ENCODE measurements around the gene GAS7.

DNA sequence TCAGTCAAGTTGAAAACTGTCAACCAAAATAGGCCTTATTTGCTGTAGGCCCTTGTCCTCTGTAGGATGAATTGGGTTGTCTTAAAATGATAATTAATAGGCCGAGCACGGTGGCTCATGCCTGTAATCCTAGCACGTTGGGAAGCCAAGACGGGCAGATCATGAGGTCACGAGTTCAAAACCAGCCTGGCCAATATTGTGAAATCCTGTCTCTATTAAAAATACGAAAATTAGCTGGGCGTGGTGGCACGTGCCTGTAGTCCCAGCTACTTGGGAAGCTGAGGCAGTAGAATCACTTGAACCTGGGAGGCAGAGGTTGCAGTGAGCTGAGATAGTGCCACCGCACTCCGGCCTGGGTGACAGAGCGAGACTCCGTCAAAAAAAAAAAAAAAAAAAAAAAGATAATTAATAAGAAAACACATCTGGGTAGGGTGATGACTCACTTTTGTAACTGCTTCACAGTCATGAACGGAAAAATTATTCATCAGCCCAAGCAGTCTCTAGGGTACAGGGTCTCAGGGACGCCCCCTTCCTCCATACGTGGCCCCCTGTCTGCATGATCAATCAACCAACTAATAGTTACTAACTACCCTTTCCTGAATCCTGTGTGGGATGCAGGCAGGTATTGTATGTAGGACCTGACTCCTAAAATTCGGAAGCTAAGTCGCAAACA, 156.4 kb downstream of the GAS7 start:
- TF ChIP-seq, protein P1, sequence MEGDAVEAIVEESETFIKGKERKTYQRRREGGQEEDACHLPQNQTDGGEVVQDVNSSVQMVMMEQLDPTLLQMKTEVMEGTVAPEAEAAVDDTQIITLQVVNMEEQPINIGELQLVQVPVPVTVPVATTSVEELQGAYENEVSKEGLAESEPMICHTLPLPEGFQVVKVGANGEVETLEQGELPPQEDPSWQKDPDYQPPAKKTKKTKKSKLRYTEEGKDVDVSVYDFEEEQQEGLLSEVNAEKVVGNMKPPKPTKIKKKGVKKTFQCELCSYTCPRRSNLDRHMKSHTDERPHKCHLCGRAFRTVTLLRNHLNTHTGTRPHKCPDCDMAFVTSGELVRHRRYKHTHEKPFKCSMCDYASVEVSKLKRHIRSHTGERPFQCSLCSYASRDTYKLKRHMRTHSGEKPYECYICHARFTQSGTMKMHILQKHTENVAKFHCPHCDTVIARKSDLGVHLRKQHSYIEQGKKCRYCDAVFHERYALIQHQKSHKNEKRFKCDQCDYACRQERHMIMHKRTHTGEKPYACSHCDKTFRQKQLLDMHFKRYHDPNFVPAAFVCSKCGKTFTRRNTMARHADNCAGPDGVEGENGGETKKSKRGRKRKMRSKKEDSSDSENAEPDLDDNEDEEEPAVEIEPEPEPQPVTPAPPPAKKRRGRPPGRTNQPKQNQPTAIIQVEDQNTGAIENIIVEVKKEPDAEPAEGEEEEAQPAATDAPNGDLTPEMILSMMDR (IDR thresholded peaks at IDR 0.05; ENCODE audit: poor library complexity): no peak
- TF ChIP-seq EZH2 (IDR thresholded peaks at IDR 0.05; ENCODE audit: borderline replicate concordance): no peak
